Measurements from ENCODE around the gene FEN1. TPM values are rescaled to one million over a fixed set of nuclear protein-coding genes. Genes with fewer than 3 reads are reported as not detected.
A peak's percentile ranks its signal among the peaks of the same experiment; 100 is the strongest.

FEN1 gene
- total and polyA plus RNA-seq, 2 of the 8 experiments (the other 6 are each of a cell fraction or from before 2014, with no cell fraction given) = 52.6 to 86.1 TPM

DNA sequence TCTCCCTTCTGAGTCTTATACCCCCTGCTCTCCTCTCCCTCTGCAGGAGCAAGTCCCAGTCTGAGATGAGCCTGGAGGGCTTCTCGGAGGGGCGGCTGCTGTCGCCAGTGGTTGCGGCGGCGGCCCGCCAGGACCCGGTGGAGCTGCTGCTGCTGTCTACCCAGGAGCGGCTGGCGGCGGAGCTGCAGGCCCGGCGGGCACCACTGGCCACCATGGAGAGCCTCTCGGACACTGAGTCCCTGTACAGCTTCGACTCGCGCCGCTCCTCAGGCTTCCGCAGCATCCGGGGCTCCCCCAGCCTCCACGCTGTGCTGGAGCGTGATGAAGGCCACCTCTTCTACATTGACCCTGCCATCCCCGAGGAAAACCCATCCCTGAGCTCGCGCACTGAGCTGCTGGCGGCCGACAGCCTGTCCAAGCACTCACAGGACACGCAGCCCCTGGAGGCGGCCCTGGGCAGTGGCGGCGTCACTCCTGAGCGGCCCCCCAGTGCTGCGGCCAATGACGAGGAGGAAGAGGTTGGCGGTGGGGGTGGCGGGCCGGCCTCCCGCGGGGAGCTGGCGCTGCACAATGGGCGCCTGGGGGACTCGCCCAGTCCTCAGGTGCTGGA lies 49.1 kb upstream of the FEN1 start:
- Histone ChIP-seq H3K18ac (ENCODE audit: extremely low read depth, low read length) (no peak overlapping the region), H2BK5ac (ENCODE audit: low read depth, low read length) (no peak overlapping the region), H4K8ac (ENCODE audit: extremely low read depth, insufficient read depth, low read length) (no peak overlapping the region; the same call in 1 of the 2 replicates), H3K4me2 (ENCODE audit: insufficient read depth in 1 of 2, low read depth in 2 of 2, low read length in 2 of 2) (no peak overlapping the region), H2AK5ac (ENCODE audit: low read depth, low read length) (no peak overlapping the region), H2BK12ac (ENCODE audit: low read depth, low read length) (no peak overlapping the region), H2BK15ac (ENCODE audit: low read length) (no peak overlapping the region), H4K91ac (replicated peaks; ENCODE audit: insufficient read length, low read length) (no peak overlapping the region), H3K4me1 (replicated peaks in 1 of 4; ENCODE audit: control insufficient read depth in 3 of 4, insufficient read depth in 4 of 4, low read length in 3 of 4) (peaks cover 0 to 10% (median 1%) of the 10 kb centered on the region in 4 experiments; a peak in 4 of 7 replicates), H3K36me3 (ENCODE audit: control insufficient read depth in 2 of 4, insufficient read depth in 4 of 4, low read length in 3 of 4) (peaks cover 0 to 9% (median 0%) of the 10 kb centered on the region in 4 experiments; a peak in 1 of 8 replicates), H3K23me2 (ENCODE audit: low read depth, low read length) (no peaks in the 10 kb centered on the region), H3K27me3 (replicated peaks in 1 of 4; ENCODE audit: control insufficient read depth in 3 of 4, extremely low read depth in 1 of 4, insufficient read depth in 3 of 4, low read length in 3 of 4) (no peaks in the 10 kb centered on the region; a peak in 2 of 7 replicates), H4K20me1 (replicated peaks in 1 of 2; ENCODE audit: control insufficient read depth in 1 of 2, insufficient read depth in 2 of 2, low read length in 2 of 2) (no peaks in the 10 kb centered on the region), H3K27ac (ENCODE audit: low read depth, low read length) (no peak overlapping the region), H3K9me3 (ENCODE audit: insufficient read depth in 2 of 2, low read depth in 1 of 2, low read length in 1 of 2) (no peaks in the 10 kb centered on the region), H2BK120ac (replicated peaks; ENCODE audit: low read depth, low read length) (no peak overlapping the region), H2AFZ (ENCODE audit: low read length) (no peak overlapping the region), H2BK20ac (ENCODE audit: low read length) (no peak overlapping the region), H3K9ac (replicated peaks in 1 of 4; ENCODE audit: extremely low read depth in 1 of 4, low read depth in 3 of 4, low read length in 3 of 4) (no peak overlapping the region), H3K23ac (ENCODE audit: insufficient read length) (no peak overlapping the region), H3K4me3 (ENCODE audit: extremely low read depth in 1 of 4, insufficient read depth in 2 of 4, low read depth in 3 of 4, low read length in 4 of 4) (no peak overlapping the region), H3K79me2 (ENCODE audit: control insufficient read depth in 1 of 2, insufficient read depth in 2 of 2, low read length in 2 of 2) (no peaks in the 10 kb centered on the region), H3K79me1 (ENCODE audit: low read depth, low read length) (no peaks in the 10 kb centered on the region), H3K4ac (replicated peaks; ENCODE audit: insufficient read length, low read depth, low read length) (no peak overlapping the region), H4K5ac (ENCODE audit: insufficient read length, low read depth, low read length) (no peak overlapping the region), H3K14ac (ENCODE audit: insufficient read length) (no peak overlapping the region), H3K56ac (replicated peaks; ENCODE audit: insufficient read length, low read depth, low read length) (no peak overlapping the region)
- FAIRE-seq (no peak), DNase-seq (ENCODE audit: low read depth in 1 of 2, low spot score in 2 of 2) (no peak)
- WGBS, 2 experiments (ENCODE audit: extremely low coverage in 1 of 2, insufficient coverage in 1 of 2, insufficient read length in 1 of 2, insufficient replicate concordance in 2 of 2, low coverage in 1 of 2, low lambda C conversion rate in 2 of 2, missing lambda C conversion rate in 1 of 2) = 90% methylated on average over 29 of the region's 42 CpGs; no CpG with 5 or more reads in 1 of the 2 experiments
- ChIA-PET CTCF (ENCODE audit: partially characterized antibody) (interaction anchor here (0.6 to 9.2 kb wide), 22 partner anchors 8 to 266 kb away, joined by 3 to 168 read pairs (median 4); partner anchors contain the start of genes FEN1 and TMEM258), POLR2A (ENCODE audit: partially characterized antibody) (interaction anchor here (1.0 to 8.9 kb wide), 5 partner anchors 10 to 71 kb away, joined by 3 to 87 read pairs (median 4); partner anchors contain the start of genes FEN1 and TMEM258)
- TF ChIP-seq CTCF (IDR thresholded peaks at IDR 0.05; ENCODE audit: control extremely low read depth in 1 of 3, insufficient read depth in 1 of 3, low read depth in 1 of 3, low read length in 3 of 3) (0 out of 4 replicates have a peak, but pooled peaks of 1 of the 3 experiments have one; percentile 8), HDAC2 (IDR thresholded peaks at IDR 0.05; ENCODE audit: borderline replicate concordance in 1 of 2, low read depth in 2 of 2, low read length in 2 of 2) (no peak)
